Central memory CD4-positive, alpha-beta T cell (primary cell): ENCODE measurements around the gene SLC7A14.

Source experiments
- DNase-seq: peaks from one replicate; pipeline ENCODE4 v3.0.0; 2022

SLC7A14 gene

GRCh38 chr3:170423001-170423615 is 162.8 kb downstream of the SLC7A14 start:
- DNase-seq = no peak

GRCh38 chr3:170421758-170422157 is 164.1 kb downstream of the SLC7A14 start:
- DNase-seq = no peak

DNA sequence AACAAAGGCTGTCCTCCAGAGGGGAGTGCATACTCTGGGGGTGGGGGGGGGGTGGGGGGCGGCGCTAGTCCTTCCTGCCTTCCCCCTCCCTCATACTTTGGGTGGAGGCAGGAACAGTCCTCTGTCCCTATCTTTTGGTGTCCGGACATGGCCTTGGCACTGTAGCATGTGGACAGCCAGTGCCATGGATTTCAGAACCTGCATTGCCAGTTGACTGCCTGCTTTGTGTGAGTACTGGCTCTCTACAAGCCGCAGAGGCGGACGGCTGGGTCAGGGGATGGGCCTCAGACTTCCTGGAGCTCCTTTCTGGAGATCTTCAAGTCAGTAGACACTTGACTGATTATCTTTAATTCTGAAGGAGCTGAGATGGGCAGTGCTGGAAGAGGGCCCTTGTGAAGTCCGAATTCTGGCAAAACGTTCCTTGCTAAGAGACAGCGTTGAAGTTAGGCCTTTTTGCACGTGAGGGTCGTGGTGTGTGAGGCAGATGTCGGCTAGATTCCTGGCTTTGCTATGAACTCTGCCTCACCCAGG is 164.7 kb downstream of the SLC7A14 start:
- DNase-seq = no peak

DNA sequence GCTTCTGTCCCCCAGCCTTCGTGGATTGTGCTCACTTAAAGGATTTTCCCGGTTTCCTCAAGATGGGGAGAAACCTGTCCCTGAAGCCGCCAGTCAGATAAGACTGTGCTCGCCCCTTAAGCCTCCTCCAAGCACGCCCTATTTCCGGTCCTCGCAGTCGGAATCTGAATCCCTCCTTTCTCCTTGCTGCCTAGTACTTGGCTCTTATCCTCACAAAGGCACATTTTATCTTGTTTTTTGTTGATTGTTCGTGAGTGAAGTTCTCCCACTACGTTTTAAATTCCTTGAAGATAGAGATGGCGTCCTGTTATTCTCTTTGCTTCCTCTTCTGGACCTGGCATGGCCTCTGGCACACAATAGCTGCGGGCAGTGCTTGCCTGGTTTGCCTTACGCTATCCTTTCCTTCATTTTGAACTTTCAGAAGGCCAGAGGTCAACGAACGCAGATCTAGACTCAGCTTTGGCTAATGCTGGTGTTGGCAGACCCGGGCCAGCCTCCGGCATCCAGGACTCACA is 165.5 kb downstream of the SLC7A14 start:
- DNase-seq = no peak

DNA sequence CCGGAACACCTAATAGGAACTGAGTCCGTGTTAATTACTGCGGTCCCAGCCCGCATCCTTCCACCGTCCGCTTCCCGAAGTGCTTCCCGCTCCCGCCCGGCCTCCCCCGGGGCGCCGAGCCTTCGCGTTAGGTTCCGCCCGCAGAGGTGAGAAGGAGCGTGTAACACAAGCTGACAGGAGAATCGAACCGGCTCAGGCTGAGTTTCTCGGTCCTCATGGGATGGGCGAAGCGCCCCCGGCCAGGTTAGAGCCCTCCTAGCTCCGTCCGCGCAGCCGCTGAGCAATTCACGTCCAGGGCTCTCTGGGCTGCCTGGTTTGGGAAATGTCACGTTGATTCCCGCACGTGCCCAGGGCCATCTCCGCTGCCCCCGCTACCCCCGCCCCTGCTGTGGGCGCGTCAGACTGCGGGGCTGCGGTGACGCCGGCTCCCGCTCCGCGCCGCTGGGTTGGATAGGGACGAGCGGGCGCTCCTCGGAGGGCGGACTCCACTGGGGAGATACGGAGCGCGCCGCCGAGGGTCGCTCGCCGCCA is 166.3 kb downstream of the SLC7A14 start:
- no peak for DNase-seq

GRCh38 chr3:170418422-170419398 is 167.2 kb downstream of the SLC7A14 start, which contains the start of gene CLDN11:
Gene CLDN11, plus strand, starts transcription at chr3:170418868. Its CDS starts 199 bp downstream, at chr3:170419067.
- no peak for DNase-seq

GRCh38 chr3:170417090-170417489 is 168.8 kb downstream of the SLC7A14 start:
- no peak for DNase-seq

- DNase-seq = peak; percentile 23
Observed at GRCh38 chr3:170414202-170414663, 171.6 kb downstream of the SLC7A14 start.

DNA sequence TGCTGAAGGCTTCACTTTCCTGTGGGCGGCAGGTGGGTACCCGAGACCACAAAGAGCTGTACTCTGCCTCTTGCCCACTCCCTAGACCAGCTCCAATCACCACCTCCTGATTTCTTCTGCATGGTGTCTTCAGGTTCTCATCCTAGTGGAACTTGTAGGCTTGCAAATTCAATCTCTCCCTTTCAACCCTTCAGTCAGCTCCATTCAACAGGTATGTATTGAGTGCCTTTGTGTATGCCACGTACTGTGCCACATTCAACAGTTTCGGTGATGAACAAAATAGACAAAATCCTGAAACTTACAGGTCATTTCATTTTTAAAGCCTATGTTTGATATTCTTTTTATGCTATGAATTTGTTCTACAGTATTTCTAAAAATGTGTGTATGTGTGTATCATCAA is 172.6 kb downstream of the SLC7A14 start:
- DNase-seq = no peak

DNA sequence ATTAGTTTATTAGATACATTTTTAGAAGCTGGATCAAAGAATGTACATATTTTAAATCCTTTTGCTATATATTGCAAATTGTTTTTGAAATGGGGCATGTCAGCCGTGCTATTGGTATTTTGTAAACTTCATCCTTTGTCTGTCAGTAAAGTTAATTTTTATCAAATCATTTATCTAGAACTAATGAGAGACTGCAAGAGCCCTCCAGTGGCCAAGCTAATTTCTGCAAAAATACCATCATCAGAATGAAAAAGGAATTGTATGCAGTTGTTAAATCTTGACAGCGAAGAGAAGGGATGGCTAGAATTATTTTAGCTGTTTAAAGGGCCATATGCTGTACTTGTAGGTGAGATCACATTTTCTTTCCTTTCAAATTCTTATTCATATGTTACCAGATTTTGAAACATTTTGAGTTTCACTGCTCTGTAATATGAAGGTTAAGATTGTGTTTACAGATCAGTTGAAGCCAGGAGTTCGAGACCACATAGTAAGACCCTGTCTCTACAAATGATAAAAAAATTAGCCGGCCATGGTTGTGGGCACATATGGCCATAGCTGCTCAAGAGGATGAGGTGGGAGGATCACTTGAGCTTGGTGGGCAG is 175.3 kb downstream of the SLC7A14 start:
- no peak for DNase-seq
